ENCODE data around the gene CARMIL3.
"Not testable (repeated sequence)": the region's sequence is repeated elsewhere in the genome, so short reads cannot be mapped to it uniquely, and the experiment has no call there.

Gene CARMIL3

GRCh38 chr14:24095271-24096068 lies 43.7 kb downstream of the CARMIL3 start:
- DNase-seq: peak; percentile 87

DNA sequence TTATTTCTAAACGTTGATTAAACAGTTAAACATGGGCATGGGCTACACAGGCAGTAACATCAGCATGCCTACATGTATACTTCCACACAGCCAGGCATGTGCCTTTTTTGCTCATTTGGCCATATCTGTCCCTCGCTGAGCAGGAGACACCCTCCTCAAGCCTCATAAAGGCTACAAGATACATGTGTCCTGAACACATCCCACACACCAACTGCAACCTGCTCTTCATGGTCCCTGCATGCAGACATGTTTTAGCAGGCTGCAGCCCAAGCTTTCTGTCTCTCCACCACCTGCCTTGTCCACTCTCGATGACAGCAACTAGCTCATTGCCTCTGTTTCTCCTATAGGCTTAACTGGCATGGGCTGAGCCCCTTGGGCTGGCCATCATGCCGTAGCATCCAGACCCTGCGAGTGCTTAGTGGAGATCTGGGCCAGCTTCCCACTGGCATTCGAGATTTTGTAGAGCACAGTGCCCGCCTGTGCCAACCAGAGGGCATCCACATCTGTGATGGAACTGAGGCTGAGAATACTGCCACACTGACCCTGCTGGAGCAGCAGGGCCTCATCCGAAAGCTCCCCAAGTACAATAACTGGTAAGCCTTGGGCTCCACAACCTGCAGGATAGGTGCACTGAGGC lies 44.9 kb downstream of the CARMIL3 start:
- no peak for DNase-seq

DNA sequence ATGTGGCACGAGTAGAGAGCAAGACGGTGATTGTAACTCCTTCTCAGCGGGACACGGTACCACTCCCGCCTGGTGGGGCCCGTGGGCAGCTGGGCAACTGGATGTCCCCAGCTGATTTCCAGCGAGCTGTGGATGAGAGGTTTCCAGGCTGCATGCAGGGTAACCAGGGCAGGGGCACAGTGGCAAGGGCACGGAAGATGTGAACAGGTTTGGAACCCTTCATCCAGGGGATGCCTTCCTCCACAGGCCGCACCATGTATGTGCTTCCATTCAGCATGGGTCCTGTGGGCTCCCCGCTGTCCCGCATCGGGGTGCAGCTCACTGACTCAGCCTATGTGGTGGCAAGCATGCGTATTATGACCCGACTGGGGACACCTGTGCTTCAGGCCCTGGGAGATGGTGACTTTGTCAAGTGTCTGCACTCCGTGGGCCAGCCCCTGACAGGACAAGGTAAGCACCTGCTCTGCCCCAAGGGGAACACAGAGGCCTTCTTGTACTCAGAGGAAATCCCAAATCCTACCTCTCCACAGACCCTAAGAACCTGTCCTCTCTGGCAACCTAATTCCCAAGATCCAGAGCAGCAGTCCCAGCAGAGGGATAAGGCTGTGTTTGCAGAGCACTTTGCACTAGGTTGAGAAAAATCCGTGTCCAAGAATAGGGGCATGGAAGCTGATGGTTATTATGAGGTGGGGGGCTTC lies 46.6 kb downstream of the CARMIL3 start:
- no peak for DNase-seq

DNA sequence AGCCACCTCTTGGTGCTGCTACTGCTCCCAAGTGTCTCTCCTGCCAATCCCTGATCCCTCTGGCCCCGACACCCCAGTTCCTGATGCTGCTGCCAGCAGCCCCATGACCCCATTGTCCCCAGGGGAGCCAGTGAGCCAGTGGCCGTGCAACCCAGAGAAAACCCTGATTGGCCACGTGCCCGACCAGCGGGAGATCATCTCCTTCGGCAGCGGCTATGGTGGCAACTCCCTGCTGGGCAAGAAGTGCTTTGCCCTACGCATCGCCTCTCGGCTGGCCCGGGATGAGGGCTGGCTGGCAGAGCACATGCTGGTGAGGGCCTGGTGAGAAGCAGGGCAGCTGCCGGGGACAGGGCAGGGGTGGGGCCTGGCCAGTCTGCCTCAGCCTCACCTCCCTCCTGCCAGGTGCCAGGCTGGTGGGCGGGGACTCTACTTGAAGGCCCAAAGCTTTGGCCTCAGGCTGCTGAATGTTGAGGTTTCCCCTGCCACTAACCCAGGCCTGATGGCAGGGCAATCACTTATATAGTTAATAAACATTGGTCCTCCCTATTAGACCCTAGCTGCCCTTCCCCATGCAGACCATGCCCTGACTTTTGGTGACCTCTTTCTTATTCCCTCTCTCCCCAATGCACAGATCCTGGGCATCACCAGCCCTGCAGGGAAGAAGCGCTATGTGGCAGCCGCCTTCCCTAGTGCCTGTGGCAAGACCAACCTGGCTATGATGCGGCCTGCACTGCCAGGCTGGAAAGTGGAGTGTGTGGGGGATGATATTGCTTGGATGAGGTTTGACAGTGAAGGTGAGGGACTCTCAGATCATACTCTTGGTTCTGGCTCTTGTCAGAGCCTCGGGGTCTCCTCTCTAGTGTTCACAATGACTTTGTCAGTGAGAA lies 47.4 kb downstream of the CARMIL3 start:
- no peak for DNase-seq

GRCh38 chr14:24100197-24100981 lies 48.6 kb downstream of the CARMIL3 start:
- DNase-seq: peak; percentile 77

DNA sequence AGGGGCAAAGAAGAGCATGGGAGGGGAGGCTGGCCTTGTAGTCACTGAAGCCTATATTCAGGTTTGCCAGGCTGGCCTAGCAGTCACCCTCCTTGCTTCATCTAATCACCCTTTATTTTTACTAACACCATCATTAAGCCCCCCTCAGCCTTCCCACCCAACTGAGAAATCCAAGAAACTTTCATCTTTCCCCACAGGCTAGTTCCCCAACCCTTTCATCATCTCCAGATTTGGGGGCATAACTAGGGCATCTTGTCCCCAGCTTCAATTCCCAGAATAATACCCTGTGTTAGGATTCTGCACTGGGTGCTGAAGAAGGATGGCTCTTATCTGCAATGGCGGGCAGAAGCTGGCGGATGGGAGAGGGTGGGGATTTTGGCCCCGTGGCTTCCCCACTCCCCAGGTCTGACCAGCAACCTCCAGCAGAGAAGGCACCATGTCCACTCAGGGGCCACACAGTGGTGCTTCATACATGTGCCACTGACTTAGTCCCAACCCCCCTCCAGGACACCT lies 49.2 kb downstream of the CARMIL3 start:
- no peak for DNase-seq

DNA sequence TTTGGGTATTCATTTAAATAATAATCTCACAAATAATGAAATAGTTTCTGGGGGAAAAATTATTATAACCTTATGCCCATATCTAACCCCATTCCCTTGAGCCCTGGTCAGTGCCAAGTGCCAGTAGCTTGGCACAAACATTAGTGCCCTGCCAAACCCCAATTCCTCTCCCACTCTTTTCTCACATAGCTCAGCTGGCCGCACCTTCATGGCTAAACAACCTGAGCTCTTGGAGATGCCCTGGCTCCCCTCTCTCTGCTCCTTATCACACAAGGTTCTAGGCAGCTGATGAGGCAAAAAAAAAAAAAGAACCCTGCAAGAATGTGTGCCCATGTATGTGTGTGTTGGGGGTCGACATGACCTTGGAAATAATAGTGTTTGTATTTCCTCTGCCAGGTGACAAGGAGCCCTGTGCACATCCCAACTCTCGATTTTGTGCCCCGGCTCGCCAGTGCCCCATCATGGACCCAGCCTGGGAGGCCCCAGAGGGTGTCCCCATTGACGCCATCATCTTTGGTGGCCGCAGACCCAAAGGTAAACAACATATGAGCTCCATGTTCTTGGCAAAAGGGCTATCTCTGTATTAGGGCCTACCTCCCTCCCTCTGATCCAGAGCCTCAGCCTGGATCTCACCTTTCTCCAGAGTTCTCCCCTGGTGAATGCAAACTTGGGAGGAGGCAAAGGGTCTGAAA lies 50.7 kb downstream of the CARMIL3 start:
- no peak for DNase-seq

GRCh38 chr14:24103451-24103850 lies 51.6 kb downstream of the CARMIL3 start:
- DNase-seq: no peak

GRCh38 chr14:24105609-24106239 lies 53.9 kb downstream of the CARMIL3 start:
- not testable (repeated sequence) for DNase-seq

DNA sequence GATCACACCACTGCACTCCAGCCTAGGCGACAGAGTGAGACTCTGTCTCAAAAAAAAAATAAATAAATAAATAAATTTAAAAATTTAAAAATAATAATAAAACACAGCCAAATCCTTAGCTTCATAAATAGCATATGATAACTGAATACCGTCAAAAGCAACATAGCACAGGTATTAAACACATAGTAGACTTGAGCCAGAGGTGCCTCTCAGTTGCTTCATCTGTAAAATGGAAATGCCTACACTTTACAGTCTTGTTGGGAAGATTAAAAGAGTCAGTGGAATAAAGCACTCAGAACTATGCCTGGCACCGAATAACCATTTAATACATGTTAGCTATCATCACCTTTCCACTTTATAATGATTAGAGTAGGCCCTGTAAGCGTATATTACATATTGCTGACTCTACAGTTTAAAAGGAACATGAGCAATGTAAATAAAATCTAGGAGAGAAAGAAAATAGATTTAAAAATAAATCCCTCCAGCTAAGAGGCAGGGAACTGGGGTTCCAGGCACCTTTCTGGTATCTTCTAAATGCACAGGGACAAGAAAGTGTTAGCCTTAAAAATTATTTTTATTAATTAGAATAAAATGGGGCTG lies 55.0 kb downstream of the CARMIL3 start:
- DNase-seq: no peak

- no peak for DNase-seq
Observed at GRCh38 chr14:24108336-24108874, 56.6 kb downstream of the CARMIL3 start.

- DNase-seq: no peak
Observed at GRCh38 chr14:24110060-24110459, 58.3 kb downstream of the CARMIL3 start.

DNA sequence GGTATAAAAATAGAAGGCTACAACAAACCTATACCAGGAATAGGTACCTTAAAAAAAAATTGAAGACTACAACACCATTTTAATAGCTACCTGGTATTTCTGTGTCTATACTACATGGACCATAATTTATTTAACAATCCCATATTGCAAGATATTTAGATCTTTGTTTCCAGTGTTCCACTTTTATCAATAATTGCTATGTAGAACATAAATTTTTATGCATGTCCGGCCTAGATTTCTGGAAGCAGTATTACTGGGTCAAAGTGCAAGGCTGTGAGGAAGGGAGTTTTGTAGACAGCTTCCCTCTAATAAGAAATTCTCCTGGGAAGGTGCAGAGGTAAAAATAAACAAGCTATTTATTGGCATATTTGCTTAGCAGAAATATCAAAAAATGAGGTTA lies 58.7 kb downstream of the CARMIL3 start:
- DNase-seq: no peak

GRCh38 chr14:24113379-24113800 lies 61.6 kb downstream of the CARMIL3 start:
- DNase-seq: no peak

GRCh38 chr14:24113801-24114531 lies 62.2 kb downstream of the CARMIL3 start:
- DNase-seq: peak; percentile 96

DNA sequence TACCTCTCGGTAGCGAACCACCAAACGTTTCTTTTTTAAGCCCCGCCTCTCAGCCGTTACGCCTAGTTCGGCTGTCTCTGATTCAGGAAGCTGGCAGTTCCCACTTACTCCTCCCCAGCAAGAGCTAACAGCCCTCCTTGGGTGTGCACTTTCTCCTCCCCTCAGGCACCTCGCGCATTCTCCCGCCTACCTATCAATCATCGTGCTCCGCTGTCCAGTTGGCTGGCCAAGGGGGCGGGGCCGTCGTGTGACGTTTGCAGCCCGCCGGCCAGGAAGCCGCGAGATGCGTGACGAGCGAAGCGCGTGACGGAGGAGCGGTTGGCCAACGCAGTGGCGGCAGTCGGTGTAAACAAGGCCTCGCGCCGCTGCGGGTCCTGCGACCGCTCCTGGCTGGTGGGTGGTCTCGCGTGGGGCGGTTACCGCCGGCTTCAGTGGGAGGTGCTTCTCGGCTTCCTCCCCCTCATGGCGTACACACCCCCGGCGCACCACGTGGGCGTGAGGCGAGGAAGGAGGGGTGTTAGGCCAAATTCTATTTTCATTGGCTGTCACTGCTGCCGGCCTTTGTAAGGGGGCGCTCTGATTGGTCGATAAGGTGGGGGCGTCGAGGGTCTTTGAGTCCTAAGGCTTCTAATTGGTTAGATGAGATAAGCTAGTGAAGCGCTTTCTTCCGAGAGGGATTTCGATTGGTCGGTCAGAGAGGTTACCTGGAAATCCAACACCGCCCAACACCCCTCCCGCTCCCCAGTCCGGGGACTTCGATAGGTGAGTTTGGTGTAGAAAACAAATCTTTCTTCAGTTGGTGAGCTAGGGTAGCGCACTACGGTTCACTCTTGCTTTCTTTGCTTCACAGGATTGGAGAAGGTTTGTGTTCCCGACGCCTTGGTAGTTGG lies 63.0 kb downstream of the CARMIL3 start, which contains the start of the genes DCAF11 and NRL:
DCAF11 (plus strand) TSS at position 246 of the 890 bp plus-strand sequence. CDS start 818 bp downstream, outside the sequence.
NRL (minus strand) TSS at position 418 of the 890 bp plus-strand sequence. CDS start 32,101 bp downstream, outside the sequence.
- peak; percentile 100 for DNase-seq

DNA sequence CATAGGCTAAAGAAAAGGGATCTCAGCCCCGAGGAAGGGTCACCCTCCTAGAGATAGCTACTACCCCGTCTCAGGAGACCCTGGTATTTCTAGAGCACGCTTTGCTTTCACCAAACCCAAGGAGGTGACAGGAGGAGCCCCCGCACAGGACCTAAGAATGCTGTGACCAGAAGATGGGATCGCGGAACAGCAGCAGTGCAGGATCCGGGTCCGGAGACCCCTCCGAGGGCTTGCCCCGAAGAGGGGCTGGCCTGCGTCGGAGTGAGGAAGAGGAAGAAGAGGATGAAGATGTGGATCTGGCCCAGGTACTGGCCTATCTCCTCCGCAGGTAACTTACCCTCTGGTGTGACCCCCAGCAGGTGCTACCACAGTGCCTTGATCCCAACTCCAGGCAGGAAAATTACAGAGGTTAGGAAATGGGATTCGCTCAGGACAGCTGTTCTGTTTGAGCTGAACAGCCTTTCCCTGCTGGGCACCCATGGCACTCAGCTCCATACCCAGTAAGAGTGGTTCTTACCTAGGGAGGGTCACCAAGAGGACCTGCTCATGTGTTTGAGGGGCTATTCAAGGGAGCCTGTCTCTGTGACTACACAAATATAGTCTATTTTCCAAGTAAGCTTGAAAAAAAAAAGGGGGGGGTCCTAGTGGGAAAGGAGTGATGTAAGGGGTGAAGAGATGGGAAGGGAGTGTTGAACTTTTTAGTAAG lies 63.8 kb downstream of the CARMIL3 start:
- DNase-seq: no peak
